ENCODE results near the gene CPNE4.

The CPNE4 gene

DNA sequence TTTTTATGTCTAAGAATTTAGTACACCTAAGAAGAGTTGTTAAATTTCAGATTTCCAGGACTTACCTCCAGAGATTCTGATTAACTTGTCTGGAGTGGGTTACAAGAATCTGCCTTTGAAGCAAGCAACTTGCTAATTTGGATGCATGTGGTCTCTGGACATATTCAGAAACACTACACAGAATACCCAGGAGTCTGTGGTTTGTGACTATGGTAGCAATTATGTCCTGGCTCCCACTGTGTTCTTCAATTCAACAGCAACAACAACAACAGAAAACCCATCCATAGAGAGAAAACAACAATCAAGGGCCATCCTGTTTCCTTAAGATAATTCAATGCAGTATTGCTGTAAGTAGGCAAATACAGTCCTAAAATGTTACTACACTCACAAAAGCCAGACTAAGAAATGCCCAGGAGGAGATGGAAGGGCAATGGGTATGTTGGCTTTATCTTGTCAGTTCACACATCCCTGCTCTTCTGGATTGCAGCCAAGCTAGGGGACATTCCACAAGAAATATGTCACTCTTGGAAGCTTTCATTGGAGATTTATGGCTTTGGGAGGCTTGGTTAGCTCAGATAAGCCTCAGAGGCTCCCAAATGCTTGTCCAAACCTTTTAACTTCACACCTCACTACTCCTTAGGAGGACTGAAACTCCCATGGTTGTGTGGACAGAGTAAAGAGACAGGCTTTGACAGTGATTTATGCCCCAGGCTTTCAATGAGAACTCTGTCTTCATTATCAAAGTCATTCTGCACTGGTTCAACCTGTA, 432.6 kb downstream of the CPNE4 start:
- no peak for DNase-seq

- DNase-seq, result no peak
Measured at GRCh38 chr3:131597816-131598215, 437.0 kb downstream of the CPNE4 start.

DNA sequence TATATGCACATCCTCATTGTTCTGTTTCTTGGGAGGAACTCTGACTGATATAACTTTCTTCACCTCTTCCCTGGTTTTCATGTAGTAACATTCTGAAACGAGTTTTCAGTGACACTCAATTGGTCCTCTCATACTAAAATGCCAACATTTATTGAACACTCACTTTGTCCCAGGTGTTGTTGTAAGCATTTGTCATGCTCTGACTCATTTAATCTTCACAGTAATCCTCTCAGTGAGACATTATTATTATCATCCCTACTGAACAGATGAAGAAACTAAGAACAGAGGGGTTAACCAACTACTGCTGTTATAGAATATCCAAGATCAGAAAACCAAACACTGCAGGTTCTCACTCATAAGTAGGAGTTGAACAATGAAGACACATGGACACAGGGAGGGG, 437.9 kb downstream of the CPNE4 start:
- no peak for DNase-seq

- peak in 1 of 56 donors; percentile 1 for DNase-seq
Measured at GRCh38 chr3:131591394-131592014, 443.3 kb downstream of the CPNE4 start.

DNA sequence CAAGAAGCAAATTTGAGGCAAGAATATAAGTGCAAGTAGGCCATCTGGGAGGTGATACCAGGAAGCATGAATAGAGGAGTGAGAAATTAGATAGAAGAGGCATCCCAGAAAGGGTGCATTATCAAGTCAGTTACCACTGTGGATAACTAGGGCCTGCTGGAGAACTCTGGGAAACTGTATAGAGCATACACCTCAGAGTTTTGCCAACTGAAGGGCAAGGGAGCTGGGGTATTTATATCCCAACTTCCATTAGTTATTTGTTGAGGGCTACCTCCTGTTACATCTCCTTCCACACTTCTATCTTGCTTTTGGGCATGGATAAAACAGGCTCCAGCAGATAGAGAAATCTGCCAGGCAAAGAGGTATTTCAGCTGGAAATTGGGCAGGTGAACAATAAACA, 448.5 kb downstream of the CPNE4 start:
- DNase-seq, result no peak

- no peak for DNase-seq
Measured at GRCh38 chr3:131582438-131582837, 452.4 kb downstream of the CPNE4 start.

GRCh38 chr3:131568460-131568859, 466.4 kb downstream of the CPNE4 start:
- no peak for DNase-seq

- no peak for DNase-seq
Measured at GRCh38 chr3:131564812-131565211, 470.0 kb downstream of the CPNE4 start.

DNA sequence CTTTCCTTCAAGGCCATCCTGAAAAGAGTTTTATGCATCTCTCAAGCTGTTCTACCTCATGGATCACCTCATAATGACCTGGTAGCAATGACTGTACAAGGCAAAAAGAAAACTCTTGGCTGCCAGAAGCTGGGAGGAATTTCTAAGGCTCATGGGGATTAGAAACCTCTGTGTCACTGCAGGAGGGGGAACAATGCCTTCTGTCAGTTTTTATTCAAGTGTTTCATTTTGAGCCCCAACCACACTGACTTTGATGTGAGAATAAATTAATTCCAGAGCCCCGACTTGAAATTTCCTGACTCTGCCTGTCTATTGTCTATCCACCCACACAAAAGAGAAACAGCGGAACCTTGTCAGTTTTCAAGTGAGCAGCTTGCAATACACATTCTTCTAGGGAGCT, 473.3 kb downstream of the CPNE4 start:
- DNase-seq, result peak in 21 of 56 donors; percentile 4 to 73 (median 22)

- no peak for DNase-seq
Measured at GRCh38 chr3:131560795-131561194, 474.0 kb downstream of the CPNE4 start.

GRCh38 chr3:131555456-131555855, 479.4 kb downstream of the CPNE4 start:
- DNase-seq, result no peak

- no peak for DNase-seq
Measured at GRCh38 chr3:131553495-131554247, 481.1 kb downstream of the CPNE4 start.

GRCh38 chr3:131551761-131552160, 483.1 kb downstream of the CPNE4 start:
- no peak for DNase-seq

DNA sequence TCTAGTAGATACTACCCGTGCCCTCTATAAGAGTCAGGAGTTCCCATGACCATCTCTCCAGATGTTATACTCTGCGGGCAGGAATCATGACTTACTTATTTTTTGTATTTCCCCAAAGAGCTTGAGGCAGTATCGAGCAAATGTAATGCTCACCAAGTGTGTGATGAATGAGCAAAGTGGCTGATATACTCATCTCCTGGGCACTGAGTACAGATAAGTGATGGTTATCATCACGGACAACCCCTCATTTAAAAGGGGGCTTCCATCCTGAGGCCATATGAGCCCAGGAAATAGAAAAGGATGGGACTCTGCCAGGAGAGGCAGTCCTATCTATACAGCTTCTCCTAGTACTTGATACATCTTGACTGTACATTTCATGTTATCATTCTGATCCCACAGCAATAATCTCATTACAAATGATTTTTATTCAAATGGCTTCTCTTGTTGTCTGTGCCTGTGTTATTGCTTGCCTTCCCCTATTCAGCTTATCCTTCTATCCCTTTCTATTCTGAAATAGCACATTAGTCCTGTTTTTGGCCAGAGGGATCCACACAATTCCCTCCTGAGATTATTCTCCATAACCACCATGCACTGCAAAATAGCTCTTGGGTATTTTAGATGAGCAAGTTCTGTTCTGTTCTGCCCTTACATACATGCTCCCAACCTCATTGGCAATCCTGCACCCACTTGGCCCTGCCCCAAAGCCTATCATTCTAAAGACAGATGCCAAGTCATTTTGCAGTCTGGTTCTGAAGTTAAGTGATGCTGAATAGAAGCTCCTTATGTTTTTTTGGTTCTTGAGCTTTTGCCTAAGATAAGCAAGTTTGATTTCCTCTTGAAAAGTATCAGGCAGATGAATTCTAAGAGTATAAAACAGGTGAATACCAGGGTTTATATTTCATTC, 484.0 kb downstream of the CPNE4 start:
- DNase-seq, result no peak

DNA sequence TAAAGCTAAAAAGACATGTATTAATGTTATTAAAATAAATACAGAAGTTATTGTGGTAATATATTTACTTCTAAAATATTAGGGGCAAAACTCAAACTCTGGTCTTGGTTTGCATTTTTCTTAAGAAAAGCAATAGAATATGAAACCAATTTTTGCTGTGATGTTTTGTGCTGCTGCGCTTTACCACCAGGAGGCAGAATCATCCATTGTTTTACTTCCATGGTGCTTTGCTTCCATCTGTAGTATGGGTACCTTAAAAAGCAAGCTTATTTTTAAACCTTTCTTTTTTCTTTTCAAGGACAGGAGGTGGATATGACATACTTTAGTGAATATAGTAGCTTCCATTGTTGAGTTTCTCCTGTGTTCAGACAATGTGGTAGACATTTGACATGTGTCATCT, 485.5 kb downstream of the CPNE4 start:
- no peak for DNase-seq

DNA sequence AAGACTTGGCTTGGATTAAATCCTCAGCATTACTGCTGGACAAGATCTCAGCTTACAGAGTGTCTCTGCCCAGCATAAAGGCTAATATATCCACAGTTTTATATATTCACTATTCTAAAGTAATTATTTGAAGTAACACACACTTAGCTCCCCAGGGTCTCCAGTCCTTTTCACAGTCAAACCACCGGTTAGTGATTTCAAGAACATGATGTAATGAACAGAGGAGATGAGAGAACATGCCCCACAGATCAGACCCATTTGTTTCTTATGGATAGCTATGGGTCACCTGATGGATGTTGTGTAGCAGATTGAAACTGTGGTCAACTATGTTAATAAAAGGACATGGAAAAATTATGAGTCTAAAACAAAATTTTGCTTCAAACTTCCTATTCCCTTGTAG, 487.2 kb downstream of the CPNE4 start:
- no peak for DNase-seq

GRCh38 chr3:131546441-131546840, 488.4 kb downstream of the CPNE4 start:
- DNase-seq, result no peak

- DNase-seq, result no peak
Measured at GRCh38 chr3:131544557-131544956, 490.3 kb downstream of the CPNE4 start.

DNA sequence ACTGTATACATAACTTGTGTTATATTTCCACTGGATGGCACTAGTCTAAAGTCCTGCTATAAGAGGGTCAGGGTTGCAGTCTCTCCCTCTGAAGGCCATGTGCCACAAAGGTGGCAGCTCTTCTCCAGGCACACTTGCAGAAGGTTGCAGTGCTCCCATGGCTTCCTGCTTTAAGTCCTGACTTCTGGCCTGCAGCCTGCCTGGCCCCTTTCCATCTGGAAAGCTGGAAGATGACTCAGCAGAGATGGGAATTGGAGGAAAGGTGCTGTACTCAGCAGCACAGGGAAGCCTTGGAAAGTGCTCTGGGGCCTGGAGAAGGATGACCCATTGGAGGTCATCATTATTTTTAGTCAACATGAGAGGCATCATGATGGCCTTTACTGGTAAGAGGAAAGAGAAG, 491.1 kb downstream of the CPNE4 start:
- peak in 6 of 56 donors; percentile 3 to 10 (median 5) for DNase-seq

- DNase-seq, result no peak
Measured at GRCh38 chr3:131541288-131541687, 493.5 kb downstream of the CPNE4 start.

- no peak for DNase-seq
Measured at GRCh38 chr3:131540821-131541220, 494.0 kb downstream of the CPNE4 start.
